ENCODE results near the gene LINGO1.

Gene LINGO1

DNA sequence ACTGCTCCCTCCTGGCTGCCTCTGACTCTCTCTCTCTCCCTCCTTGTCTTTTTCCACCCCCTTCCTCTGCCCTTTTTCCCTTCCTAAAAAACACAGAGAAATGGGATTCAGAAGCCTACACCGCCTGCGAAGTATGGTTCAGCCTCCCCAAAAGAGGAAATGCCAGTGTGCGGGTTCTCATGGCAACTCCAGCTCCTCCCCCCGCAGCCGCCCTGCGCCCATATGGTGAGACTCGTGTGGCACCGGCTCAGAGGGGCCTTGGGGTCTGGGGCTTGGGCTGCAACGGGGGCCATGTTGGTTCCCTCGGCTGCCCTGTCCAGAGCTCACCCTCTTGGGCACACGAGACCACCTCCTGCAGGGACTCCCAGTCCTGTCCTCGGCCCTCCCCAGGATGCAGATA is 23.6 kb upstream of the LINGO1 start:
- Histone ChIP-seq H3K18ac (ENCODE audit: low read length) (no peak overlapping the region), H3K36me3 (replicated peaks in 1 of 2; ENCODE audit: control insufficient read depth in 2 of 2, insufficient read depth in 2 of 2, low read length in 2 of 2) (no peaks in the 10 kb centered on the region), H3K4me2 (ENCODE audit: insufficient read depth, low read length, poor library complexity, severe bottlenecking) (no peak overlapping the region), H2BK120ac (ENCODE audit: low read depth, low read length) (no peak overlapping the region), H2AK5ac (ENCODE audit: low read depth, low read length) (no peak overlapping the region), H3K27me3 (ENCODE audit: control insufficient read depth in 3 of 3, insufficient read depth in 3 of 3, low read depth in 1 of 3, low read length in 3 of 3) (peaks cover 0 to 42% (median 0%) of the 10 kb centered on the region in 3 experiments), H4K91ac (ENCODE audit: low read depth, low read length, poor library complexity) (no peak overlapping the region), H3K4me1 (ENCODE audit: control insufficient read depth in 2 of 2, insufficient read depth in 1 of 2, low read depth in 1 of 2, low read length in 2 of 2) (no peaks in the 10 kb centered on the region), H2AFZ (ENCODE audit: low read length) (no peak overlapping the region), H3K23ac (ENCODE audit: low read depth, low read length, poor library complexity) (no peak overlapping the region), H2BK12ac (ENCODE audit: low read length) (no peak overlapping the region), H3K14ac (ENCODE audit: low read length) (peak overlapping the region; percentile 10), H3K9me3 (replicated peaks in 1 of 2; ENCODE audit: control insufficient read depth in 2 of 2, insufficient read depth in 1 of 2, low read depth in 1 of 2, low read length in 2 of 2) (no peaks in the 10 kb centered on the region), H3K79me1 (ENCODE audit: low read depth, low read length) (no peaks in the 10 kb centered on the region), H2BK5ac (ENCODE audit: low read length) (no peak overlapping the region), H4K8ac (ENCODE audit: low read depth, low read length) (no peak overlapping the region), H3K27ac (replicated peaks; ENCODE audit: low read length) (no peak overlapping the region), H2BK15ac (ENCODE audit: low read length) (no peak overlapping the region), H3K4me3 (ENCODE audit: low read length in 2 of 2) (no peak overlapping the region), H3K4ac (ENCODE audit: low read length) (no peak overlapping the region), H3K9ac (ENCODE audit: low read depth, low read length, poor library complexity) (no peak overlapping the region)
- WGBS, 2 donors (ENCODE audit: extremely low coverage in 2 of 2, insufficient read length in 2 of 2, insufficient replicate concordance in 1 of 2): no CpG with 5 or more reads among the region's 12 CpGs
- no peak for DNase-seq (ENCODE audit: low spot score)

- H3K79me1 ChIP-seq (ENCODE audit: low read depth, low read length): no peaks in the 10 kb centered on the region
- H3K4ac ChIP-seq (ENCODE audit: low read length): no peak overlapping the region
- peaks cover 0 to 38% (median 0%) of the 10 kb centered on the region in 3 experiments for H3K27me3 ChIP-seq (ENCODE audit: control insufficient read depth in 3 of 3, insufficient read depth in 3 of 3, low read depth in 1 of 3, low read length in 3 of 3)
- H2BK15ac ChIP-seq (ENCODE audit: low read length): no peak overlapping the region
- H4K8ac ChIP-seq (ENCODE audit: low read depth, low read length): no peak overlapping the region
- H2BK12ac ChIP-seq (ENCODE audit: low read length): no peak overlapping the region
- no peak for DNase-seq (ENCODE audit: low spot score)
- no peaks in the 10 kb centered on the region for H3K36me3 ChIP-seq (replicated peaks in 1 of 2; ENCODE audit: control insufficient read depth in 2 of 2, insufficient read depth in 2 of 2, low read length in 2 of 2)
- H3K4me1 ChIP-seq (ENCODE audit: control insufficient read depth in 2 of 2, insufficient read depth in 1 of 2, low read depth in 1 of 2, low read length in 2 of 2): peaks cover 2 to 3% of the 10 kb centered on the region in 2 donors
- H3K4me3 ChIP-seq (ENCODE audit: low read length in 2 of 2): no peak overlapping the region
- H3K18ac ChIP-seq (ENCODE audit: low read length): no peak overlapping the region
- no peak overlapping the region for H3K14ac ChIP-seq (ENCODE audit: low read length)
- H2BK5ac ChIP-seq (ENCODE audit: low read length): no peak overlapping the region
- H3K27ac ChIP-seq (replicated peaks; ENCODE audit: low read length): no peak overlapping the region
- no peaks in the 10 kb centered on the region for H3K9me3 ChIP-seq (replicated peaks in 1 of 2; ENCODE audit: control insufficient read depth in 2 of 2, insufficient read depth in 1 of 2, low read depth in 1 of 2, low read length in 2 of 2)
- H2AK5ac ChIP-seq (ENCODE audit: low read depth, low read length): no peak overlapping the region
- no peak overlapping the region for H4K91ac ChIP-seq (ENCODE audit: low read depth, low read length, poor library complexity)
- WGBS, 2 donors (ENCODE audit: extremely low coverage in 2 of 2, insufficient read length in 2 of 2, insufficient replicate concordance in 1 of 2): no CpG with 5 or more reads among the region's 4 CpGs
- no peak overlapping the region for H2BK120ac ChIP-seq (ENCODE audit: low read depth, low read length)
- no peak overlapping the region for H3K4me2 ChIP-seq (ENCODE audit: insufficient read depth, low read length, poor library complexity, severe bottlenecking)
- H3K23ac ChIP-seq (ENCODE audit: low read depth, low read length, poor library complexity): no peak overlapping the region
- H3K9ac ChIP-seq (ENCODE audit: low read depth, low read length, poor library complexity): no peak overlapping the region
- no peak overlapping the region for H2AFZ ChIP-seq (ENCODE audit: low read length)
Measured at GRCh38 chr15:77654975-77655374, 22.3 kb upstream of the LINGO1 start.

DNA sequence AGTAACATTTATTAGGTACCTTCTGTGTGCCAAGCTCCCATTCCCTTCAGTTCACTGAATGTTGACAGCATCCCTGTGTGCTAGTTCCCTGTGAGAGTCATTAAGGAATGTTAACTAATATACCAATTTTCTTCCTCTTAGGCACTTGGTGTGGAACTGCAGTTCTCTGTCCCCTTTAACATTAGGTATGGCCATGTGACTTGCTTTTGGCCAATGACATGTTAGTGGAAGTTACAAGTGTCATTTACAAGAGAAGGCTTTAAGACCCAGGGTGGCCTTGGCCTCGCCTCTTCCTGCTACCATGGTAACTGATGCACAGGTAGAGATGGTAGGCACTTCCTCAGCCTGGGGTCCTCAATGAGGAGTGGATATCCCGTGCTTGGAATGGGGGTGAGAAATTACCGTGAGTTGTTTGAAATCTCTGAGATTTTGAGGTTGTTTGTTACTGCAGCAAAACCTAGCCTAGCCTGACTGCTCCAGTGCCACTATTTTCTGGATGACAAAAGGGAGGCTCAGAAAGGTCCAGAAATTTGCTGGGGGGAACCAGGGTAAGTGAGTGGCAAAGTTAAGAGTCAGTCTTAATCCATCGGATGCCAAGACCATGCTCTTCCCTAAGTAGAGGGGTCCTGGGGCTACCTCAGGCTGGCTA is 21.2 kb upstream of the LINGO1 start:
- Histone ChIP-seq H3K27ac (replicated peaks; ENCODE audit: low read length) (no peak overlapping the region), H3K9ac (ENCODE audit: low read depth, low read length, poor library complexity) (no peak overlapping the region), H3K4me2 (ENCODE audit: insufficient read depth, low read length, poor library complexity, severe bottlenecking) (no peak overlapping the region), H2BK12ac (ENCODE audit: low read length) (no peak overlapping the region), H3K79me1 (ENCODE audit: low read depth, low read length) (no peaks in the 10 kb centered on the region), H2AK5ac (ENCODE audit: low read depth, low read length) (no peak overlapping the region), H3K36me3 (replicated peaks in 1 of 2; ENCODE audit: control insufficient read depth in 2 of 2, insufficient read depth in 2 of 2, low read length in 2 of 2) (no peaks in the 10 kb centered on the region), H3K4ac (ENCODE audit: low read length) (no peak overlapping the region), H3K9me3 (replicated peaks in 1 of 2; ENCODE audit: control insufficient read depth in 2 of 2, insufficient read depth in 1 of 2, low read depth in 1 of 2, low read length in 2 of 2) (no peaks in the 10 kb centered on the region), H3K27me3 (ENCODE audit: control insufficient read depth in 3 of 3, insufficient read depth in 3 of 3, low read depth in 1 of 3, low read length in 3 of 3) (peaks cover 0 to 35% (median 0%) of the 10 kb centered on the region in 3 experiments), H2BK15ac (ENCODE audit: low read length) (no peak overlapping the region), H2BK5ac (ENCODE audit: low read length) (no peak overlapping the region), H2AFZ (ENCODE audit: low read length) (no peak overlapping the region), H4K91ac (ENCODE audit: low read depth, low read length, poor library complexity) (no peak overlapping the region), H3K4me3 (ENCODE audit: low read length in 2 of 2) (no peak overlapping the region), H2BK120ac (ENCODE audit: low read depth, low read length) (no peak overlapping the region), H3K4me1 (ENCODE audit: control insufficient read depth in 2 of 2, insufficient read depth in 1 of 2, low read depth in 1 of 2, low read length in 2 of 2) (peaks cover 3% of the 10 kb centered on the region in 2 donors), H3K14ac (ENCODE audit: low read length) (no peak overlapping the region), H3K18ac (ENCODE audit: low read length) (no peak overlapping the region), H3K23ac (ENCODE audit: low read depth, low read length, poor library complexity) (no peak overlapping the region), H4K8ac (ENCODE audit: low read depth, low read length) (no peak overlapping the region)
- no peak for DNase-seq (ENCODE audit: low spot score)
- no CpG with 5 or more reads among the region's 4 CpGs for WGBS, 2 donors (ENCODE audit: extremely low coverage in 2 of 2, insufficient read length in 2 of 2, insufficient replicate concordance in 1 of 2)

- H3K9ac ChIP-seq (ENCODE audit: low read depth, low read length, poor library complexity): no peak overlapping the region
- H3K18ac ChIP-seq (ENCODE audit: low read length): peak overlapping the region; percentile 57
- peaks cover 0 to 38% (median 0%) of the 10 kb centered on the region in 3 experiments for H3K27me3 ChIP-seq (ENCODE audit: control insufficient read depth in 3 of 3, insufficient read depth in 3 of 3, low read depth in 1 of 3, low read length in 3 of 3)
- no peaks in the 10 kb centered on the region for H3K36me3 ChIP-seq (replicated peaks in 1 of 2; ENCODE audit: control insufficient read depth in 2 of 2, insufficient read depth in 2 of 2, low read length in 2 of 2)
- no peak overlapping the region for H3K27ac ChIP-seq (replicated peaks; ENCODE audit: low read length)
- H2AK5ac ChIP-seq (ENCODE audit: low read depth, low read length): no peak overlapping the region
- no peaks in the 10 kb centered on the region for H3K79me1 ChIP-seq (ENCODE audit: low read depth, low read length)
- H3K23ac ChIP-seq (ENCODE audit: low read depth, low read length, poor library complexity): no peak overlapping the region
- H2BK5ac ChIP-seq (ENCODE audit: low read length): no peak overlapping the region
- peak; percentile 49 for DNase-seq (ENCODE audit: low spot score)
- H3K4me1 ChIP-seq (ENCODE audit: control insufficient read depth in 2 of 2, insufficient read depth in 1 of 2, low read depth in 1 of 2, low read length in 2 of 2): peaks cover 3% of the 10 kb centered on the region in 2 donors
- H4K8ac ChIP-seq (ENCODE audit: low read depth, low read length): no peak overlapping the region
- H4K91ac ChIP-seq (ENCODE audit: low read depth, low read length, poor library complexity): no peak overlapping the region
- H2BK120ac ChIP-seq (ENCODE audit: low read depth, low read length): no peak overlapping the region
- H3K4me3 ChIP-seq (ENCODE audit: low read length in 2 of 2): no peak overlapping the region
- H3K14ac ChIP-seq (ENCODE audit: low read length): no peak overlapping the region
- H2AFZ ChIP-seq (ENCODE audit: low read length): no peak overlapping the region
- H3K4ac ChIP-seq (ENCODE audit: low read length): no peak overlapping the region
- H3K4me2 ChIP-seq (ENCODE audit: insufficient read depth, low read length, poor library complexity, severe bottlenecking): no peak overlapping the region
- H2BK12ac ChIP-seq (ENCODE audit: low read length): no peak overlapping the region
- WGBS, 2 donors (ENCODE audit: extremely low coverage in 2 of 2, insufficient read length in 2 of 2, insufficient replicate concordance in 1 of 2): no CpG with 5 or more reads among the region's 2 CpGs
- H3K9me3 ChIP-seq (replicated peaks in 1 of 2; ENCODE audit: control insufficient read depth in 2 of 2, insufficient read depth in 1 of 2, low read depth in 1 of 2, low read length in 2 of 2): peaks cover 0 to 1% of the 10 kb centered on the region in 2 donors
- no peak overlapping the region for H2BK15ac ChIP-seq (ENCODE audit: low read length)
Measured at GRCh38 chr15:77650265-77650664, 17.6 kb upstream of the LINGO1 start.

Measured in neuronal stem cell (in vitro differentiated cells).